ENCODE results near the gene GRHL1. TPM values are rescaled to one million over a fixed set of nuclear protein-coding genes. Genes with fewer than 3 reads are reported as not detected.

Gene GRHL1
- total and polyA plus RNA-seq, 2 donors (not counting 3 experiments of a cell fraction or from before 2014, with no cell fraction given) = 0.37 to 1.1 TPM

GRCh38 chr2:10007921-10008808 is 56.7 kb downstream of the GRHL1 start:
- Histone ChIP-seq H3K9me1 (replicated peaks; ENCODE audit: control insufficient read depth, extremely low read depth, insufficient read depth, low read length) (no peaks in the 10 kb centered on the region), H3K9ac (replicated peaks; ENCODE audit: extremely low read depth, insufficient read depth, low read length) (no peak overlapping the region), H4K20me1 (replicated peaks; ENCODE audit: control insufficient read depth, extremely low read depth, insufficient read depth, low read length) (no peaks in the 10 kb centered on the region), H3K27me3 (ENCODE audit: control insufficient read depth in 2 of 2, insufficient read depth in 2 of 2, low read length in 2 of 2) (no peaks in the 10 kb centered on the region), H3K27ac (ENCODE audit: insufficient read depth, low read depth, low read length) (no peak overlapping the region), H3K79me2 (ENCODE audit: control insufficient read depth, insufficient read depth, low read length) (no peaks in the 10 kb centered on the region), H3K4me3 (replicated peaks in 1 of 3; ENCODE audit: insufficient read depth in 1 of 3, low read depth in 1 of 3, low read length in 3 of 3) (no peak overlapping the region), H3K4me2 (ENCODE audit: insufficient read depth, low read length) (no peak overlapping the region), H2AFZ (ENCODE audit: low read depth, low read length) (no peak overlapping the region), H3K4me1 (ENCODE audit: control insufficient read depth, extremely low read depth, insufficient read depth, low read length) (no peaks in the 10 kb centered on the region), H3K36me3 (ENCODE audit: control insufficient read depth in 2 of 2, extremely low read depth in 1 of 2, insufficient read depth in 2 of 2, low read length in 2 of 2) (no peaks in the 10 kb centered on the region), H3K9me3 (replicated peaks; ENCODE audit: control insufficient read depth, insufficient read depth, low read length) (no peaks in the 10 kb centered on the region)
- ChIA-PET POLR2A (no interaction called here), CTCF (interaction anchor here (0.6 to 5.7 kb wide), 6 partner anchors 17 to 195 kb away, joined by 3 to 53 read pairs (median 3); no protein-coding TSS in a partner anchor)
- FAIRE-seq (no peak), DNase-seq (ENCODE audit: low read depth, low spot score) (no peak)
- intact Hi-C loops (cut with micrococcal nuclease) (no loop called here), dilution Hi-C loops (cut with MboI; ENCODE audit: extremely low pct_ligation_motif_present, low sequenced_read_pairs) (no loop called here)
- no TSS peak for BruUV-seq (replicated peaks)
- no peak for TF ChIP-seq GATA2 (IDR thresholded peaks at IDR 0.05; ENCODE audit: insufficient read depth, insufficient read length, low read depth, low read length)
- TF ChIP-seq, protein P1, sequence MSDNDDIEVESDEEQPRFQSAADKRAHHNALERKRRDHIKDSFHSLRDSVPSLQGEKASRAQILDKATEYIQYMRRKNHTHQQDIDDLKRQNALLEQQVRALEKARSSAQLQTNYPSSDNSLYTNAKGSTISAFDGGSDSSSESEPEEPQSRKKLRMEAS (IDR thresholded peaks at IDR 0.05; ENCODE audit: insufficient read depth, insufficient read length) = no peak
- no peak for TF ChIP-seq MYC (IDR thresholded peaks at IDR 0.05; ENCODE audit: low read depth, low read length)
- no peak for TF ChIP-seq POLR2AphosphoS5 (IDR thresholded peaks at IDR 0.05; ENCODE audit: insufficient read depth, low read depth, low read length)
- no peak for TF ChIP-seq JUN (IDR thresholded peaks at IDR 0.05; ENCODE audit: borderline replicate concordance, insufficient read depth, insufficient read length, low read depth)
- TF ChIP-seq EZH2 (IDR thresholded peaks at IDR 0.05; ENCODE audit: borderline replicate concordance, low read depth, low read length, severe bottlenecking) = no peak
- no peak for TF ChIP-seq CTCF (IDR thresholded peaks at IDR 0.05; ENCODE audit: extremely low read depth in 1 of 2, insufficient read depth in 1 of 2, low read depth in 1 of 2, low read length in 2 of 2)
- no peak for TF ChIP-seq FOS (IDR thresholded peaks at IDR 0.05; ENCODE audit: borderline replicate concordance, insufficient read depth, low read length)
- TF ChIP-seq POLR2A (IDR thresholded peaks at IDR 0.05; ENCODE audit: low read depth, low read length) = no peak

Measured in endothelial cell of umbilical vein (primary cell).